Measurements from ENCODE around the gene WNT7A.

The WNT7A gene

DNA sequence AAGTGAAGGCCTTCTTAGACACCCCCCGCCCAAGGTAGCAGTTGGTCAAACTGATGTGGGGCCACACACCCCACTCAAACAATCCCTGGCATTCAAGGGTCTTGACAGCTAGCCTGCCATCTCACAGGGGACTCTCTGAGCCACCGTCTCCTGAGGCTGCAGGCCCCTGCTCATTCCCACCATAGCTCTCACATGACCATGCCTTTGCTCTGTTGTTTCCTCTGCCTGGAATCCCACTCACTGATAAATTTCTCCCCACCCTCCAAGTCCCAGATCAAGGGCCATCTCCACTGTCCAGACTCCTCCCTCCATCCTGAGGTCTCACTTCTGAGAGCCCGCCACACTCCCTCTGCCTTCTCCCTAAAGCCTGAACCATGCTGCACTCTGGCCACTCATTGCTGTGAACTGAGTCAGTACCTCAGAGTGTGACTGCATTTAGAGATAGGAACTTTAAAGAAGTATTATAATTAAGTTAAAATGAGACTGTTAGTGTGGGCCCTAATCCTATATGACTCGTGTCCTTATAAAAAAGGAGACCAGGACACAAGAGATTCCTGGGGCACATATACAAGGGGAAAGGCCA is 10.0 kb downstream of the WNT7A start:
- Histone ChIP-seq H4K20me1 (ENCODE audit: insufficient read depth, low read length) (no peaks in the 10 kb centered on the region), H3K4me3 (ENCODE audit: low read depth, low read length, poor library complexity, severe bottlenecking) (no peak overlapping the region), H3K9ac (ENCODE audit: low read length) (no peak overlapping the region), H2AFZ (ENCODE audit: low read length) (no peak overlapping the region), H3K79me2 (ENCODE audit: insufficient read depth, low read length) (no peaks in the 10 kb centered on the region), H3K9me3 (ENCODE audit: low read length) (no peaks in the 10 kb centered on the region), H3K27me3 (ENCODE audit: insufficient read depth, low read length) (no peaks in the 10 kb centered on the region), H3F3A (ENCODE audit: insufficient read depth, low read length) (no peaks in the 10 kb centered on the region), H3K9me2 (ENCODE audit: low read depth, low read length) (no peaks in the 10 kb centered on the region), H3K27ac (ENCODE audit: low read depth, low read length, poor library complexity, severe bottlenecking) (no peak overlapping the region), H3K4me2 (ENCODE audit: low read length) (no peak overlapping the region), H3K36me3 (ENCODE audit: insufficient read depth, low read length) (no peaks in the 10 kb centered on the region), H3K4me1 (ENCODE audit: insufficient read depth, low read length, severe bottlenecking) (no peaks in the 10 kb centered on the region)
- no peak for TF ChIP-seq EZH2 (IDR thresholded peaks at IDR 0.05; ENCODE audit: borderline replicate concordance, low read length)
- TF ChIP-seq, protein P1, sequence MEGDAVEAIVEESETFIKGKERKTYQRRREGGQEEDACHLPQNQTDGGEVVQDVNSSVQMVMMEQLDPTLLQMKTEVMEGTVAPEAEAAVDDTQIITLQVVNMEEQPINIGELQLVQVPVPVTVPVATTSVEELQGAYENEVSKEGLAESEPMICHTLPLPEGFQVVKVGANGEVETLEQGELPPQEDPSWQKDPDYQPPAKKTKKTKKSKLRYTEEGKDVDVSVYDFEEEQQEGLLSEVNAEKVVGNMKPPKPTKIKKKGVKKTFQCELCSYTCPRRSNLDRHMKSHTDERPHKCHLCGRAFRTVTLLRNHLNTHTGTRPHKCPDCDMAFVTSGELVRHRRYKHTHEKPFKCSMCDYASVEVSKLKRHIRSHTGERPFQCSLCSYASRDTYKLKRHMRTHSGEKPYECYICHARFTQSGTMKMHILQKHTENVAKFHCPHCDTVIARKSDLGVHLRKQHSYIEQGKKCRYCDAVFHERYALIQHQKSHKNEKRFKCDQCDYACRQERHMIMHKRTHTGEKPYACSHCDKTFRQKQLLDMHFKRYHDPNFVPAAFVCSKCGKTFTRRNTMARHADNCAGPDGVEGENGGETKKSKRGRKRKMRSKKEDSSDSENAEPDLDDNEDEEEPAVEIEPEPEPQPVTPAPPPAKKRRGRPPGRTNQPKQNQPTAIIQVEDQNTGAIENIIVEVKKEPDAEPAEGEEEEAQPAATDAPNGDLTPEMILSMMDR (IDR thresholded peaks at IDR 0.05; ENCODE audit: low read length): no peak

DNA sequence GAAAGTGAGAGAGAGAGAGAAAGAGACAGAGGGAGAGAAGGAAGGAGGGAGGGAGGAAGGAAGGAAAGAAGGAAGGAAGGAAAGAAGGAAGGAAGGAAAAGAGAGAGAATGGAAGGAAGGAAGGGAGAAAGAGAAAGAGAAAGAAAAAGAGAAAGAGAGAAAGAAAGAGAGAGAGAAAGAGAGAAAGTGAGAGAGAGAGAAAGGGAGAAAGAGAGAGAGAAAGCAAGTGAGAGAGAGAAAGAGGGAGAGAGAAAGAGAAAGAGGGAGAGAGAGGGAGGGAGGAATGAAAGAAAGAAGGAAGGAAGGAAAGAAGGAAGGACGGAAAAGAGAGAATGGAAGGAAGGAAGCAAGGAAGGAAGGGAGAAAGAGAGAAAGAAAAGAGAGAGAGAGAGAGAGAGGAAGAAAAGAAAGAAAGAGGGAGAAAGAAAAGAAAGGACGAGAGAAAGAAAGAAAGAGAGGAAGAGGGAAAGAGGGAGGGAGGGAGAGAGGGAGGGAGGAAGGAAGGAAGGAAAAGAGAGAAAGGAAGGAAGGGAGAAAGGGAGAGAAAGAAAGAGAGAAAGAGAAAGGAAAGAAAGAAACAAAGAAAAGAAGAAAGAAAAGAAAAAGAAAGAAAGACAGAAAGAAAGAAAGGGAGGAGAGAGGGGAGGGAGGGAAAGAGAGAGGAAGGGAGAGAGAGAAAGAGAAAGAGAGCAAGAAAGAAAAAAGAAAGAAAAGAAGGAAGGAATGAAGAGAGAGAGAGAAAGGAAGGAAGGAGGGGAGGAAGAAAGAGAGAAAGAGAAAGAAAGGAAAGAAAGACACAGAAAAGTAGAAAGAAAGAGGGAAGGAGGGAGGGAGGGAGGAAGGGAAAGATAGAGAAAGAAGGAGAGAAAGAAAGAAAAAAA is 10.8 kb downstream of the WNT7A start:
- no peak for TF ChIP-seq EZH2 (IDR thresholded peaks at IDR 0.05; ENCODE audit: borderline replicate concordance, low read length)
- TF ChIP-seq, protein P1 (IDR thresholded peaks at IDR 0.05; ENCODE audit: low read length): no peak
- no peaks in the 10 kb centered on the region for H3K79me2 ChIP-seq (ENCODE audit: insufficient read depth, low read length)
- H3K27me3 ChIP-seq (ENCODE audit: insufficient read depth, low read length): no peaks in the 10 kb centered on the region

DNA sequence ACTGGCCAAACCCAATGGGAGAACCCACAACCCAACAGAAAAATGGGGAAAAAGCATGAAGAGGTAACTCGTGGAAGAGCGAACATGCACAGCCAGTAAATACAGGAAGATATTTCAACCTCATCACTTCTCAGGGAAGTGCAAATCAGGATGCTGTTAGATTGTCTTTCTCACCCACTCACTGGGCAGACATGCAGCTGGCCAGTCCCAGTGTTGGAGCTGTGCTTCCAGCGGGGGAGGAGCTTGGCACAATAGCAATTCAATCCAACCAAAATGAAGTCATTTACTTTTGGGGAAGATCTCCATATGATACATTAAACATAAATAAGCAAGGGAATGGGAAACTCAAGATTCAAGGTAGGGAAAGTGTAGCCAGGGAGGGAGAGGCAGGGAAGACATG is 12.1 kb downstream of the WNT7A start:
- no peaks in the 10 kb centered on the region; the same call in 1 of the 2 replicates for H3K27me3 ChIP-seq (ENCODE audit: insufficient read depth, low read length)
- no peaks in the 10 kb centered on the region for H3K9me3 ChIP-seq (ENCODE audit: low read length)
- H3K9ac ChIP-seq (ENCODE audit: low read length): no peak overlapping the region
- H3F3A ChIP-seq (ENCODE audit: insufficient read depth, low read length): no peaks in the 10 kb centered on the region
- no peaks in the 10 kb centered on the region for H3K79me2 ChIP-seq (ENCODE audit: insufficient read depth, low read length)
- no peaks in the 10 kb centered on the region for H3K36me3 ChIP-seq (ENCODE audit: insufficient read depth, low read length)
- no peaks in the 10 kb centered on the region for H3K9me2 ChIP-seq (ENCODE audit: low read depth, low read length)
- no peak for TF ChIP-seq EZH2 (IDR thresholded peaks at IDR 0.05; ENCODE audit: borderline replicate concordance, low read length)
- TF ChIP-seq, protein P1 (IDR thresholded peaks at IDR 0.05; ENCODE audit: low read length): no peak
- no peak overlapping the region for H3K4me2 ChIP-seq (ENCODE audit: low read length)
- no peak overlapping the region for H2AFZ ChIP-seq (ENCODE audit: low read length)
- H3K4me1 ChIP-seq (ENCODE audit: insufficient read depth, low read length, severe bottlenecking): no peaks in the 10 kb centered on the region
- no peak overlapping the region for H3K27ac ChIP-seq (ENCODE audit: low read depth, low read length, poor library complexity, severe bottlenecking)
- H3K4me3 ChIP-seq (ENCODE audit: low read depth, low read length, poor library complexity, severe bottlenecking): no peak overlapping the region
- H4K20me1 ChIP-seq (ENCODE audit: insufficient read depth, low read length): no peaks in the 10 kb centered on the region

More for the DNA sequence above, 10.8 kb downstream of the WNT7A start:
- H3K4me2 ChIP-seq (ENCODE audit: low read length): no peak overlapping the region
- no peaks in the 10 kb centered on the region for H3K36me3 ChIP-seq (ENCODE audit: insufficient read depth, low read length)
- H3K9me3 ChIP-seq (ENCODE audit: low read length): no peaks in the 10 kb centered on the region
- H3K9ac ChIP-seq (ENCODE audit: low read length): no peak overlapping the region
- H3K4me3 ChIP-seq (ENCODE audit: low read depth, low read length, poor library complexity, severe bottlenecking): no peak overlapping the region
- H2AFZ ChIP-seq (ENCODE audit: low read length): no peak overlapping the region
- H3K4me1 ChIP-seq (ENCODE audit: insufficient read depth, low read length, severe bottlenecking): no peaks in the 10 kb centered on the region
- no peak overlapping the region for H3K27ac ChIP-seq (ENCODE audit: low read depth, low read length, poor library complexity, severe bottlenecking)
- no peaks in the 10 kb centered on the region for H4K20me1 ChIP-seq (ENCODE audit: insufficient read depth, low read length)
- H3F3A ChIP-seq (ENCODE audit: insufficient read depth, low read length): no peaks in the 10 kb centered on the region
- H3K9me2 ChIP-seq (ENCODE audit: low read depth, low read length): no peaks in the 10 kb centered on the region

Measured in OCI-LY1 (cell line).